ENCODE measurements around the gene USP32.
"Not testable (repeated sequence)": the region's sequence is repeated elsewhere in the genome, so short reads cannot be mapped to it uniquely, and the experiment has no call there.

The USP32 gene, protein sequence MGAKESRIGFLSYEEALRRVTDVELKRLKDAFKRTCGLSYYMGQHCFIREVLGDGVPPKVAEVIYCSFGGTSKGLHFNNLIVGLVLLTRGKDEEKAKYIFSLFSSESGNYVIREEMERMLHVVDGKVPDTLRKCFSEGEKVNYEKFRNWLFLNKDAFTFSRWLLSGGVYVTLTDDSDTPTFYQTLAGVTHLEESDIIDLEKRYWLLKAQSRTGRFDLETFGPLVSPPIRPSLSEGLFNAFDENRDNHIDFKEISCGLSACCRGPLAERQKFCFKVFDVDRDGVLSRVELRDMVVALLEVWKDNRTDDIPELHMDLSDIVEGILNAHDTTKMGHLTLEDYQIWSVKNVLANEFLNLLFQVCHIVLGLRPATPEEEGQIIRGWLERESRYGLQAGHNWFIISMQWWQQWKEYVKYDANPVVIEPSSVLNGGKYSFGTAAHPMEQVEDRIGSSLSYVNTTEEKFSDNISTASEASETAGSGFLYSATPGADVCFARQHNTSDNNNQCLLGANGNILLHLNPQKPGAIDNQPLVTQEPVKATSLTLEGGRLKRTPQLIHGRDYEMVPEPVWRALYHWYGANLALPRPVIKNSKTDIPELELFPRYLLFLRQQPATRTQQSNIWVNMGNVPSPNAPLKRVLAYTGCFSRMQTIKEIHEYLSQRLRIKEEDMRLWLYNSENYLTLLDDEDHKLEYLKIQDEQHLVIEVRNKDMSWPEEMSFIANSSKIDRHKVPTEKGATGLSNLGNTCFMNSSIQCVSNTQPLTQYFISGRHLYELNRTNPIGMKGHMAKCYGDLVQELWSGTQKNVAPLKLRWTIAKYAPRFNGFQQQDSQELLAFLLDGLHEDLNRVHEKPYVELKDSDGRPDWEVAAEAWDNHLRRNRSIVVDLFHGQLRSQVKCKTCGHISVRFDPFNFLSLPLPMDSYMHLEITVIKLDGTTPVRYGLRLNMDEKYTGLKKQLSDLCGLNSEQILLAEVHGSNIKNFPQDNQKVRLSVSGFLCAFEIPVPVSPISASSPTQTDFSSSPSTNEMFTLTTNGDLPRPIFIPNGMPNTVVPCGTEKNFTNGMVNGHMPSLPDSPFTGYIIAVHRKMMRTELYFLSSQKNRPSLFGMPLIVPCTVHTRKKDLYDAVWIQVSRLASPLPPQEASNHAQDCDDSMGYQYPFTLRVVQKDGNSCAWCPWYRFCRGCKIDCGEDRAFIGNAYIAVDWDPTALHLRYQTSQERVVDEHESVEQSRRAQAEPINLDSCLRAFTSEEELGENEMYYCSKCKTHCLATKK (N-terminal part only)

DNA sequence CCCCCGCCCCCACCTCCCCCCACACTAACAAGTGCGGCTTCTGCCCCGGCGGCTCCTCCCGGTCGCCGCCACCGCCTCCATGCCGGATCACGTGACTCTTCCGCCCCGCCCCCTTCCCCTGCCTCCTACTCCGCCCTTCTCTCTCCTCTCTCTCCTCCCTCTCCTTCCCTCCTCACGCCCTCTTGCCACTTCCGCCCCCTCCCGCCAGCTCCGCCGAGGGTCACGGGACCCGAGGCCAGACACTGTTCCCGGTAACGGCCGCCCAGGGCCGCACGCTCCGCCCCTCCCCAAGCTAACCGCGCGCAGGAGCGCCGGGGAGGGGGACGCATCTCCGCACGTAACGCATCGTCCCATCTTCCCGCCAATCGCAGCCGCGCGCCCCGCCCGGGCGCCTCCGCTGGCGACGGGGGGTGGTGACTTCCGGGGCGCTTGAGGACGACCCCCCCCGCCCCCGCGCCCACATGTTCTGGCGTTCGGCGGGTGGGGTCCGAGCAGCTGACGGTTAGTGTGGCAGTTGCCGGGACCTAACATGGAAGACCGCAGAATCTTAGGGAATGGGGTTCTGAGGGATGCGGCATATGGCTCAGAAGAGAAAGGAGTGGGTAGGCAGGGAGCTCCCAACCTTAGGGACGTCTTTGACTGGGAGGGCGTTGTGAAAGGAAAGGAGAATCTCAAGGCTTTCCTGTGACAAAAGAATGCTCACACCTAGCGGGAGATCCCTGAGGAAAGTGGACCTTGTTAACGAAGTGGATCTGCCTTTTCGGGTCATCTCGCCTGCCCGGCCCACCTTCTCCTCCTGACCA, at the start of gene USP32:
TSS of gene USP32 (minus strand) at position 92 of the 803 bp plus-strand sequence. CDS start 194 bp downstream, outside the sequence.
- DNase-seq (ENCODE audit: low read depth) = peak; percentile 98

DNA sequence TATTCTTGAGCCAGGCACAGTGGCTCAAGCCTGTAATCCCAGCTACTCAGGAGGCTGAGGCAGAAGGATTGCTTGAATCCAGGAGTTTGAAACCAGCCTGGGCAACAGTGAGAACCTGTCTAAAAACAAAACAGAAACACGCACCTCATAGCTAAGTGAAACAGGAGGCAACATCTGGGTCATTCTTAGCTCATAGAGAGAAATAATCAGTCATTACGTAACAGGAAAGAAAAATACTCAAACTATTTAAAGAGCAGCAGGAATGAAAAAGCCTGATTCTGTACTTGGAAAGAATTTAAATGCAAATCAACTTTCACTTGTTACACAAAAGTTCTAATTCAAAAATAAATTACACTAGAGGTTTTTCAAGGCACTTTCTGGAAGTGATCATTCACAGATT, 47.6 kb upstream of the USP32 start:
- no peak for DNase-seq (ENCODE audit: low read depth)

DNA sequence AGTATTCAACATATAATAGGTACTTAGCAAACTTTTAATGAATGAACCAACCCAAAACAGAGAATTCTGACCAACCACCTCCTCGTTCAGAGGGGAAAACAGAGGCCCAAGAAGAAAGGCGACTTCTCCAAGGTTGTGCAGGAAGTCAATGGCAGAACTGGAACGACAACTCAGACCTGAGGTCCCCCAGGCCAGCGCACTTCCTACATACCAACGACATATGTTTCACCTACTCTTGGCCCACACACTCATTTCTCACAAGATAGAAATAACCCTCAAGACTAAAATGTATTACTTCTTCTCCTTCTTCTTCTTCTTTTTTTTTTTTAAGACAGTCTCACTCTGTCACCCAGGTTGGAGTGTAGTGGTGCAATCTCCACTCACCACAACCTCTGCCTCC, 44.7 kb upstream of the USP32 start:
- DNase-seq (ENCODE audit: low read depth) = no peak

DNA sequence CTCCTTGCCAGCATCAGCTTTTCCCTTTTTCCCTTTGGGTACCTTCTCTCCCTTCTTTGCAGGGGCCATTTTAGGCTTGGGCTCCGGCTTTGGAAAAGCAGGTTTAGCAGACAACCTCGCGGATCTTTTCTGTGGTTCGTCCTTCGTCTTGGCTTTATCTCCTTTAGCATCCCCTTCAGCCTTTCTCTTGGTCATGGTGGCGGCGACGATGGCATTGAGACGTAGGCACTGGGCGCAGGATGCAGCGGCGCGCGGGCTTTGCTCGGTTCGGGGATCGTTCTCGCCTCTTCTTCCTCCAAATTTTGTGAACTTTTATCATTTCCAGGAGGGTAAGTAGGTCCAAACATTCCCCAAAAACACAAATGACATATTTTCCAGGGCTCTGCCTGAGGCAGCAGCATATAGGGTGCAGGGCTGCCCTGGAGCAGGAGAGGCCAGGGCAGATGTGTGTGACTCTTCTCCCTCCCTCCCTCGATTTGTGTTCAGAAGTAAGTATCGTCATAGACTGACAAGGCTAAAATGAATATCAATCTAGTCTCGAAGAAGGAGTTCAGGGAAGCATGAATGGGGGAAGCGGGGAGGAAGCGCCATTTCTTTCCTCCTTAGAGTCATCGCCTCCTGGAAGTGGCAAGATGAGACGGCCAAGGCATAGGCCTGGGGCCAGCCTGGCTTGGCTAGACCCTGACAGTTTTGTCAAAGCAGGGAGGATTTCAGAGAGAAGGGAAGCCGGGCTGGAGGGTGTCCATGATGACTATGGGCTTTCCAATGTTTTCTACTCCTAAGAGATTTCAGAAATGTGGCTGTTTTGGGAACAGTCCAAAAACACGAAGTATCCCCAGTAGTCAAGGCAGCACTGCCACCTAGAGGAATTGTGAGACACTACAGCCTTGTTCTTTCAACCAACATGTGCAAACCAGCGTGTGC, 43.6 kb upstream of the USP32 start:
- DNase-seq (ENCODE audit: low read depth) = peak; percentile 35

DNA sequence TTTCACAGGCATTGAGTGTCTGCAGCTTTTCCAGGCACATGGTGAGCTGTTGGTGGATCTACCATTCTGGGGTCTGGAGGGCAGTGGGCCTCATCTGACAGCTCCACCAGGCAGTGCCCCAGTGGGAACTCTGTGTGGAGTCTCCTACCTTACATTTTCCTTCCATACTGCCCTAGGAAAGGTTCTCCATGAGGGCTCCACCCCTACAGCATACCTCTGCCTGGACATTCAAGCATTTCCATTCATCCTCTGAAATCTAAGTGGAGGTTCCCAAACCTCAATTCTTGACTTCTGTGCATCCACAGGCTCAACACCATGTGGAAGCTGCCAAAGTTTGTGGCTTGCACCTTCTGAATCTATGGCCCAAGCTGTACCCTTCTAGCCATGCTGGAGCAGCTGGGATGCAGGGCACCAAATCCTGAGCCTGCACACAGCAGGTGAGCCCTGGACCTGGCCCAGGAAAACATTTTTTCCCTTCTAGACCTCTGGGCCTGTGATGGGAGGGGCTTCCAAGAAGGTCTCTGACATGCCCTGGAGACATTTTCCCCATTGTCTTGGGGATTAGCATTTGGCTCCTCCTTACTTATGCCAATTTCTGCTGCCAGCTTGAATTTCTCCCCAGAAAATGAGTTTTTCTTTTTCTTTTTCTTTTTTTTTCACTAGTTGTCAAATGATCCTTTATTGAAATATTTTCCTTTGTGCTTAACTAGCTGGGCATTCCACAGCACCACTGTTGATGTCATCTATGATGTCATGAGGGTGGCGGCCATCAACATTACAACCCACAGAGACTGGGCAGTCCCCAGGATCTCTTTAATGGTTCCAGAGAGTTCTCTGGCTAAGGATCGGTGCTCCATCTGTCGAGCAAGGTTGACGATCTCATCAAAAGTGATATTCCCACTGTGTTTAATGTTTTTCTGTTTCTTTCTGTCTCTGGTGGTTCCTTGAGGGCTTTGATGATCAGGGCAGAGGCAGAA, 41.4 kb upstream of the USP32 start:
- not testable (repeated sequence) for DNase-seq (ENCODE audit: low read depth)

DNA sequence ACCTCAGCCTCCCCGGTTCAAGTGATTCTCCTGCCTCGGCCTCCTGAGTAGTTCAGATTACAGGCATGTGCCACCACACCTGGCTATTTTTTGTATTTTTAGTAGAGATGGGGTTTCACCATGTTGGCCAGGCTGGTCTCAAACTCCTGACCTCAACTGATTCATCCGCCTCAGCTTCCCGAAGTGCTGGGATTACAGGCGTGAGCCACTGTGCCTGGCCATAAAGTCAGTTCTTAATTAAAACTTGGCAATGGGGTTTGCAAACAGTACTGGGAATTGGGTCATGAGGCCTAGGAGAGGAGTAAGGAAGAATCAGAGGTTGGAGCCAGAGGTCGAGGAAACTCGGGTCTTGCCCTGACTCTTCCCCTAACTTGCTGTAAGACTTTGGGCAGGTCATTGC, 38.6 kb upstream of the USP32 start:
- DNase-seq (ENCODE audit: low read depth) = not testable (repeated sequence)

DNA sequence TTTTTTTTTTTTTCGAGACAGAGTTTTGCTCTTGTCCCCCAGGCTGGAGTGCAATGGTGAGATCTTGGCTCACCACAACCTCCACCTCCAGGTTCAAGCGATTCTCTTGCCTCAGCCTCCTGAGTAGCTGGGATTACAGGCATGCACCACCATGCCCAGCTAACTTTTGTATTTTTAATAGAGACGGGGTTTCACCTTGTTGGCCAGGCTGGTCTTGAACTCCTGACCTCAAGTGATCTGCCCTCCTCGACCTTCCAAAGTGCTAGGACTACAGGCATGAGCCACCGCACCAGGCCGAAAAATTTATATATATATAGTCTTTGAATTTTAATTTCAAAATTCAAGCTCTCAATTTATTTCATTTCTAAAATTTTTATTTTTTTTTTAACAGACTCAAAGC, 36.6 kb upstream of the USP32 start:
- not testable (repeated sequence) for DNase-seq (ENCODE audit: low read depth)

DNA sequence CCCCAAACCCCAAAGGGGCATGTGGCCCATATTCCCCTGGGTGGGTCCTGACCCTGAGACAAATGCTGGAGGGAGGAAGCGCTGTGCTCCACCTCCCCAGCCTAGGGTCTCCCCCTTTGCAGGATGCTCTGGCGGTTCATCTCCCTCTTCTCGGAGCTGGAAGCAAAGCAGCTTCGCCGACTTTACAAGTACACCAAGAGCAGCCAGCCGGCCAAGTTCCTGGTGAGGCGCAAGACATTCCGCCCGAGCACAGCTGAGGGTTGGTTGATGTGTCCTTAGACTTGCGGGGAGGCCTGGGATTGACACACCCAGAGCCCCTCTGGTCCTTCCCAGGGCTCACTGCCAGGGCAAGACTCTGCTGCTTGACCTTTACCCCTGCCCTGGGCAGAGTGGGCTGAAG, 34.7 kb upstream of the USP32 start:
- no peak for DNase-seq (ENCODE audit: low read depth)

DNA sequence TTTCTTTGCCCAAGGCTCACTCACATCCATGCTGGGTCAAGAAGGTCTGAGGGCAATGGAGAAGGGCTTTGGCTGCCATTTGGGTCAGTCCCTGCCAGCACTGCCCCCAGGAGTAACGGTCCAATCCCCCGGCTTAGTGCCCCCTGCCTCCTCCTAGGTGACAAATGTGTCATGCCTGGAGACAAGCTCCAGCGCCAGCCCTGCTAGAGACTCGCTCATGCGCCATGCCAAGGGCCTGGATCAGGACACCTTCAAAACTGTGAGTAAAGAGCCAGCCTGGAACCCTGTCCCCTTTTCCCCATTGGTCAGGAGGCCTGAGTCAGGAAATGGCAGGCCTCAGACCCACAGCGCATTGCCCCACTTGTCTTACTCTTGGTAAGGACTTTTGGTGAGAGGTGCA, 33.7 kb upstream of the USP32 start:
- no peak for DNase-seq (ENCODE audit: low read depth)

DNA sequence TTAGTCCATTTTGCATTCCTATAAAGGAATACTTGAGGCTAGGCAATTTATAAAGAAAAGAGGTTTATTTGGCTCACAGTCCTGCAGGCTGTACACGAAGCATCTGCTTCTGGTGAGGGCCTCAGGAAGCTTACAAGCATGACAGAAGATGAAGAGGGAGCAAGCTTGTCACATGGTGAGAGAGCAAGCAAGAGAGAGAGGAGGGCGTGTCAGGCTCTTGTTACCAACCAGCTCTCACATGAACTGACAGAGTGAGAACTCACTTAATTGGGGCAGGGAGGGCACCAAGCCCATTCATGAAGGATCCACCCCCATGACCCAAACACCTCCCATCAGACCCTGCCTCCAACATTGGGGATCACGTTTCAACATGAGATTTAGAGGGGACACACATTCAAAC, 31.9 kb upstream of the USP32 start:
- no peak for DNase-seq (ENCODE audit: low read depth)

DNA sequence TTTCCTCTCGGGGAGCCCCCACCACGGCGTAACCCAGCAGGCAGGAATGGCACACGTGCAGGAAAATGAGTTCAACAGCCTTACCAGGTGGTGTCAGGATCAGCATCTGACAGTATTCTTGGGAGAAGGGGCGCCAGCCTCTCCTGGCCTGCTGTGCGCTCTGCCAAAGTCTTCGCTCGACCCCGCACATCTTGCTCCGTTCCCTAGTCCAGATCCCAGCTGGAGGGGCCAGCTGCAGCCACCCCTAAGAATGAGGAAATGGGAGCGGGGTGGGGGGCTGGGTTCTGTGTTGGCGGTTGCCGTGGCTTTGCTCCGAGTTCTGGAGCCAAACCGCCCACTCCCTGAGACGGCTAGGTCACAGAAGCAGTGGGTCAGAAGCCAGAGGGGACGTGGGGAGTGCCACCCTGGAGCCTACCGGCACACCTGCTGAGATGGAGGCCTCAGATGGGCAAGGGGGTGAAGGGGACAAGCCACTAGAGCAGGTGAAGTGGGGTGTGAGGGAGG, 30.3 kb upstream of the USP32 start, which contains the start of gene CHCT1:
TSS of gene CHCT1 (plus strand) at position 328 of the 504 bp plus-strand sequence. CDS start at position 432, 104 bp downstream.
- DNase-seq (ENCODE audit: low read depth) = no peak

DNA sequence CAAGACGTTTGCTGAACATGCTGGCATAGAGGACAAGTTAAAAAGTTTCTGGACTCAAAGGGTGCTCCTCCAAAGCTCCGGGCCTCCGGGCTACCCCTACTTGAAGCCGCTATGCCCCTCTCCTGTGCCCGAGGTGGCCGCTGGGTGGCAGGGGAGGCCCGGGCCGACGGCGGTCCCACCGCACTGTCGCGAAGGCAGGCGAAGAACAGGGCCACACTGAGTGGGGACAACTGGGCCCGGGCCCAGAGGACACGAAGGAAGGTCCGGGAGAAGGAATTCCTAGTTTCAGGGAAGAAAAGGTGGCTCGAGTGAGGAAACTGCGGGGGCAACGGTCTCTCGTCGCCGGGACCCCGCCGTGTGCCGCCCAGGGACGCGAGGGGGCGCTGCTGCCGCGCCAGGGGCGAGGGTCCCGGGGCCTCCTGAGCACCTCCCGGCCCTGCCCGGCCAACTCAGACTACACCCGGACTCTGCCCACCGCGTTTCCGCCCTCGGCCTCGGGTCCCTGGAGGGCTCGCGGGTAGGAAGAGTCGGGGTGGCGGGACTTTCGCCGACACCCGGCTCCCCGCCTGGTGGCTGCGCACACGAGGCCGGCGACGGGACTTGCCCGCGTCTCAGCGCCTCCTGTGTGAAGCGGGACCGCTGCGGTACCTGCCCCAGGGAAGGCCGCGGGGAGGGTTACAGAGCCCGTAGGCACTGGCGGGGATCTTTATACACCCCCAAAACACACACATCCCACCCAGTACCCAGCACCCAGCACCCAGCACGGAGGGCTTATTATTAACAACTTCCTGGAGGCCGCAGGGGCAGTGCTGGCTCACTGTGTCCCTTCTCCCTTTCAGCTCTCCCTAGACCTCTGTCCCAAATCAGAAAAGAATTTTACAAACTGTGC, 29.6 kb upstream of the USP32 start:
- peak; percentile 64 for DNase-seq (ENCODE audit: low read depth)

DNA sequence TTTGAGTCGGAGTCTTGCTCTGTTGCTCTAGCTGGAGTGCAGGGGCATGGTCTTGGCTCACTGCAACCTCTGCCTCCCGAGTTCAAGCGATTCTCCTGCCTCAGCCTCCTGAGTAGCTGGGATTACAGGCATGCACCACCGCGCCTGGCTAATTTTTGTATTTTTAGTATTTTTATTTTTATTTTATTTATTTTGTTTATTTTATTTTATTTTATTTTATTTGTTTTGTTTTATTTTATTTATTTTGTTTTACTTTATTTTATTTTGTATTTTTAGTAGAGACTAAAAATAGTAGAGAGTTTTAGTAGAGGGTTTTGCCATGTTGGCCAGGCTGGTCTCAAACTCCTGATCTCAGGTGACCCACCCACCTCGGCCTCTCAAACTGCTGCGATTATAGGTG, 27.9 kb upstream of the USP32 start:
- DNase-seq (ENCODE audit: low read depth) = not testable (repeated sequence)

DNA sequence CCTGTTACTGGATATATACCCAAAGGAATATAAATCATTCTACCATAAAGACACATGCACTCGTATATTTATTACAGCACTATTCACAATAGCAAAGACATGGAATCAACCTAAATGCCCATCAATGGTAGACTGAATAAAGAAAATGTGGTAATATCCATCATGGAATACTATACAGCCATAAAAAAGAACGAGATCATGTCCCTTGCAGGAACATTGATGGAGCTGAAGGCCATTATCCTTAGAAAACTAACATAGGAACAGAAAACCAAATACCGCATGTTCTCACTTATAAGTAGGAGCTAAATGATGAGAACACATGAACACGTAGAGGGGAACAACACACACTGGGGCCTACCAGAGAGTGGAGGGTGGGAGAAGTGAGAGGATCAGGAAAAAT, 27.1 kb upstream of the USP32 start:
- DNase-seq (ENCODE audit: low read depth) = not testable (repeated sequence)

DNA sequence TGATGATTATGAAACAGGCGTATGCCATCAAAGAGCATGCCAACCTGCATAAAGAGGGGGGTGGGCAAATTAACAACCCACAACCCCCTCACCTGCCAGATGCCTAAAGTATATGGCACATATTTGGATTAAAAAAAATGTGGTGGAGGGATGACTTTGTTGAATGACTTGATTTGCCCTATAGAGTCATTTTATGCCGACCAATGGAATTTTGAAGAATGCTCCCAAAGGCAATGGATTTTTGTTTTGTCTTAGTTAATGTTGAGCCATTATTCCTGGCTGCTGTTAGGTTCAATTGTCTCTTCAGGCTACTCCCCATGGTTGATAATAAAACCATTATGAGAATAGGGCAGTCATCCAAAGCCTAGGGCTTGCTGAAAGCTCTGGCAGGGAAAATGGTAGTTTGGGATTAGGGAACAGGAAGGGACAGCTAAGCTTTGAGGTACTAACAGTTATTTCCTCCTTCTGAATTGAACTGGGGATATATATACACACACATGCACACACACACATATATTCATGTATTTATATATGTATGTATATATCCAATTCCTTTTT, 24.5 kb upstream of the USP32 start:
- no peak for DNase-seq (ENCODE audit: low read depth)

DNA sequence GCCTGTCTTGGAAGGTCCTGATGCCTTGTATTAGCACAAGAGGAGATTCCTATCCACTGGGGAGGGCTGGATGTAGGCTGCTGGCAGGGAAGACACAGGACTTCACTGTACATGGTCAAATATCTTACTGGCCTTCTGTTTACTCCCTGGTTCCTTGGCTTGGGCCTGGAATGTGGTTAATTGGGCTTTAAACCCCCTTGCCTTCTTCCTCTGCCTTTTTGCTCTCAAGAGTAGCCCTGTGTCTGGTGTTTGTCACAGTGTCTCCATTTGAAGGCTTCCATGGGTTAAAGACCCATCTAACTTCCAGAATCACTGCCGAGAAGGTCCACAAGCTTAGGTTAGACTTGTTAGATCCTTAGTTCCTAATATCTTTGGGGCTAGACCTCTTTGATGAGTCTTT, 23.2 kb upstream of the USP32 start:
- no peak for DNase-seq (ENCODE audit: low read depth)

DNA sequence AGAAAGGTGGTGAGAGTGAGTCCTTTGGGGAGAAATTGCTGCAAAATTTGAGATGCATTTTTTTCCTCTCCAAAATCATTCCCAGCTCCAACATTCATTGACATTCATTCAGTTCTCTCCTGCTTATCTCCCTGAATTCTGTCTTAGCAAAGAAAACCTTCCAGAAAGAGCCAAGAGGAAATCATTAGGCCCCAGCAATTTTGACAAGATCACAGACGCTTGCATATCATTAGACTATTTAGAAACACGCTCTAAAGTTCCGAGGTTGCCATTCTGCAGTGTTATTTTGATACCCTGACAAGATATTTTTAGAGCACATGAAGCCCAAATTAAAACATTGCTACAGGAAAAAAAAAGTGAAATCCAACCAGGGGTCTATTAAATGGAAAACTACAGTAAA, 20.8 kb upstream of the USP32 start:
- no peak for DNase-seq (ENCODE audit: low read depth)
